ENCODE data around the gene USP53. TPM values are rescaled to one million over a fixed set of nuclear protein-coding genes. Genes with fewer than 3 reads are reported as not detected.

The USP53 gene
- total and polyA plus RNA-seq, 2 of the 13 experiments (the other 11 are each of a cell fraction or from before 2014, with no cell fraction given): 5.3 to 8.1 TPM

DNA sequence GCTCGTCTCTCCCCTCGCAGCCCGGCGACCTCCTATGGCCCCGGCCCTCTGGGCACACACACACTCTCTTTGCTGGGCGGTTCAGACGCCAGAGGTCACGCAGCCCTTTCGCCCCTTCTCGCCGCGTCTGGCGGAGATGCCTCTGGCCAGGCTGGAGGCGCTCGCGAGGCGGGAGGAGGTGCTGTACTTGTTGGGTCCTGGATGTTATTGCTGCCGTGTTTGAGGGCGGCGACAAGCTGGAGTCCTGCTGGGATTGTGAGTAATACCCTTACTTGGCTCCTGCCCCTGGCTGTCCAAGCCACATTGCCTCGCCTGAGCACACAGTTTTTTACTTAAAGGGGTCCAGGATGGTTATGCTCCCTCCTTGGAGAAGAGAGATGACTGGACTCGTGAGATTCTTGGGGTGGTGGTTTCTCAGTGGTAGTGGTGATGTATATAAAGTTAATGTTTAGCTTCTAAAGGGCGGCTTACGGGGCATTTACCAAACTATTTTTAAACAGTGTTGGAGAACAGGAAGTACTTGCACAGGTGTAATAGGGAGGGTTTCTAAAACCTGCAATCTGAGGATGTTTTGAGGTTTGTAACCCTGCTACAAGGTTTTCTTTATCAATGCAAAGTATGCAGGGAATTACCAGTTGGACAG lies 572 bp downstream of the USP53 start (continued):
- TF ChIP-seq TFDP1 (CRISPR knock-in tag; IDR thresholded peaks at IDR 0.05; ENCODE audit: borderline replicate concordance) (peak; percentile 68; the same call in 1 of the 2 replicates), RFXAP (CRISPR knock-in tag; IDR thresholded peaks at IDR 0.05; ENCODE audit: borderline replicate concordance) (peak; percentile 59; the same call in 1 of the 2 replicates), ZNF136 (CRISPR knock-in tag; IDR thresholded peaks at IDR 0.05; ENCODE audit: low read depth) (no peak; the same call in 1 of the 2 replicates), NCOA2 (CRISPR knock-in tag; IDR thresholded peaks at IDR 0.05) (0 out of 2 replicates have a peak, but pooled peaks have one; percentile 30), ZNF615 (CRISPR knock-in tag; IDR thresholded peaks at IDR 0.05; ENCODE audit: borderline replicate concordance) (no peak), KDM6A (CRISPR knock-in tag; IDR thresholded peaks at IDR 0.05; ENCODE audit: low read depth) (no peak), POGZ (CRISPR knock-in tag; IDR thresholded peaks at IDR 0.05) (peak; percentile 47; the same call in 1 of the 2 replicates), ISL2 (CRISPR knock-in tag; IDR thresholded peaks at IDR 0.05) (no peak), NCOA1 (CRISPR knock-in tag; IDR thresholded peaks at IDR 0.05) (no peak), ISX (CRISPR knock-in tag; conservative IDR thresholded peaks at IDR 0.05) (no peak), GRHL1 (CRISPR knock-in tag; conservative IDR thresholded peaks at IDR 0.05) (no peak), DPF2 (CRISPR knock-in tag; IDR thresholded peaks at IDR 0.05; ENCODE audit: borderline replicate concordance, low read depth) (no peak), HNF1B (CRISPR knock-in tag; IDR thresholded peaks at IDR 0.05) (peak; percentile 59; the same call in 1 of the 2 replicates), GFI1 (CRISPR knock-in tag; IDR thresholded peaks at IDR 0.05; ENCODE audit: borderline replicate concordance) (no peak; the same call in 1 of the 2 replicates), TFE3 (CRISPR knock-in tag; IDR thresholded peaks at IDR 0.05) (no peak)
- TF ChIP-seq, protein P1, sequence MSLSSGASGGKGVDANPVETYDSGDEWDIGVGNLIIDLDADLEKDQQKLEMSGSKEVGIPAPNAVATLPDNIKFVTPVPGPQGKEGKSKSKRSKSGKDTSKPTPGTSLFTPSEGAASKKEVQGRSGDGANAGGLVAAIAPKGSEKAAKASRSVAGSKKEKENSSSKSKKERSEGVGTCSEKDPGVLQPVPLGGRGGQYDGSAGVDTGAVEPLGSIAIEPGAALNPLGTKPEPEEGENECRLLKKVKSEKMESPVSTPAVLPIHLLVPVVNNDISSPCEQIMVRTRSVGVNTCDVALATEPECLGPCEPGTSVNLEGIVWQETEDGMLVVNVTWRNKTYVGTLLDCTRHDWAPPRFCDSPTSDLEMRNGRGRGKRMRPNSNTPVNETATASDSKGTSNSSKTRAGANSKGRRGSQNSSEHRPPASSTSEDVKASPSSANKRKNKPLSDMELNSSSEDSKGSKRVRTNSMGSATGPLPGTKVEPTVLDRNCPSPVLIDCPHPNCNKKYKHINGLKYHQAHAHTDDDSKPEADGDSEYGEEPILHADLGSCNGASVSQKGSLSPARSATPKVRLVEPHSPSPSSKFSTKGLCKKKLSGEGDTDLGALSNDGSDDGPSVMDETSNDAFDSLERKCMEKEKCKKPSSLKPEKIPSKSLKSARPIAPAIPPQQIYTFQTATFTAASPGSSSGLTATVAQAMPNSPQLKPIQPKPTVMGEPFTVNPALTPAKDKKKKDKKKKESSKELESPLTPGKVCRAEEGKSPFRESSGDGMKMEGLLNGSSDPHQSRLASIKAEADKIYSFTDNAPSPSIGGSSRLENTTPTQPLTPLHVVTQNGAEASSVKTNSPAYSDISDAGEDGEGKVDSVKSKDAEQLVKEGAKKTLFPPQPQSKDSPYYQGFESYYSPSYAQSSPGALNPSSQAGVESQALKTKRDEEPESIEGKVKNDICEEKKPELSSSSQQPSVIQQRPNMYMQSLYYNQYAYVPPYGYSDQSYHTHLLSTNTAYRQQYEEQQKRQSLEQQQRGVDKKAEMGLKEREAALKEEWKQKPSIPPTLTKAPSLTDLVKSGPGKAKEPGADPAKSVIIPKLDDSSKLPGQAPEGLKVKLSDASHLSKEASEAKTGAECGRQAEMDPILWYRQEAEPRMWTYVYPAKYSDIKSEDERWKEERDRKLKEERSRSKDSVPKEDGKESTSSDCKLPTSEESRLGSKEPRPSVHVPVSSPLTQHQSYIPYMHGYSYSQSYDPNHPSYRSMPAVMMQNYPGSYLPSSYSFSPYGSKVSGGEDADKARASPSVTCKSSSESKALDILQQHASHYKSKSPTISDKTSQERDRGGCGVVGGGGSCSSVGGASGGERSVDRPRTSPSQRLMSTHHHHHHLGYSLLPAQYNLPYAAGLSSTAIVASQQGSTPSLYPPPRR (CRISPR knock-in tag; IDR thresholded peaks at IDR 0.05; ENCODE audit: borderline replicate concordance): peak; percentile 35; the same call in 1 of the 2 replicates
